NCI-H2171 treated with DMSO at 0.1 percent for 48 hours (cell line): ENCODE data around the gene ATP8A1.

Source experiments
- DNase-seq: peaks from one replicate; lab custom pipeline; 2025; lab: John Stamatoyannopoulos, UW

ATP8A1 gene

DNA sequence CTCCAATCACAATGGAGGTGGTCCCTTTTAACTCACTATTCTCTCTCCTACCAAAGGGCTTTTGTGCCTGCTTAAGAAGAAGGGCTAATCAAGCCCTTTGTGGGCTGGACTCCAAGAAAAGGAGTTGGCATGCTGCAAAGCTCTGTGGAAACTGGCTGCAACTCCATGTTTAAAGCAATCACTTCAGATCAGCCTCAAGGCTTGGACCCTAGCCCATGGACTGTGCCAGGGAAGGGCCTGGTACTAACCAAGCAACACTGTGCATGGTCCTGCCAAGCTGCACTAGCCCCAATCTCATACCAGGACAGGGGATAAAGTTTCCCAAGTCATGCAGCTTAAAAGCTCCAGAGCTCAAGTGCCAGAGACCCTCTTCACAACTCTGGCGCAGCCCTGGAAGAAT, 86.7 kb downstream of the ATP8A1 start:
- no peak for DNase-seq

DNA sequence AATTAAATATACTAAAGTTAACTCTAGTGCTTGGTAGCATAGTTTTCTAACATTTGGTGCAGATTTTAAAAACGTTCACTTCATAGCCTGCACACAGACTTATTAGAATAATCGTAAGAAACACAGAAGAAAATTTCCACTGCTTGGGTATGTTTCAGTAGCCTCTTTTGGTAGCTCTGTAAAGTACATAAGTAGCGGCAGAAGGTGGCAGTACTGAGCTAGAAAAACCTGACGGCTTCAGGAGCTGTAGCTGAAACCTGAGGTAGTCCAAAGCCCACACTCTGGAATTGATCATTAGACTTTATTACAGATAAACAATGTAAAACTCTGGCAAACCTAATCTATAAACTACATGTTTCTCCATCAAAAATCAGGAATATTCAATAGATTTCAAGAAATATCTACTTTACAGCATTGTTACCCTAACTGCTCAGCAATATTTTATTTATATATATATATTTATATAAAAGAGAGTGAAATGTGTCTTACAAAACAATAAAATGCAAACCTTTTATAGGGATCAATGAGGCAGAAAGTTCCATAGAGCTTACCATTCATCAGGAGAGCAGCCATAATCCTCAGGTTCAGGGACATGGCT, 88.2 kb downstream of the ATP8A1 start:
- peak; percentile 46 for DNase-seq

DNA sequence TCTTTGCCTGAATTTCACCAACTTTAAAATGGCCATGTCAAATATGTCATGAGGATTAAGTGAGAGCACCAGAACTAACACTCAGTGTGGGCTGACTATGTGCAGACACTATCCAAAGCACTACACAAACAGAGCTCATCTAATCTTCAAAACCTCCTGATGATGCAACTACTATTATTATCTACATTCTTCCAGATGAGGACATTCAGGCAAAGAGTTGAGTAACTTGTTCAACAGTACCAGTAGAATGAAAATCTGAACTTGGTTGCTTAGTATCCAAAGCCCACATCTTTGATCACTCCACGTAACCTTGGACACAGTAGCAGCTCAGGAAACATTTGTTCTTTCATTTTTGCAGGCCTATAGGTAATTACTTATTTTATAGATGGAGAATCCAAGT, 90.1 kb downstream of the ATP8A1 start:
- DNase-seq, result no peak

DNA sequence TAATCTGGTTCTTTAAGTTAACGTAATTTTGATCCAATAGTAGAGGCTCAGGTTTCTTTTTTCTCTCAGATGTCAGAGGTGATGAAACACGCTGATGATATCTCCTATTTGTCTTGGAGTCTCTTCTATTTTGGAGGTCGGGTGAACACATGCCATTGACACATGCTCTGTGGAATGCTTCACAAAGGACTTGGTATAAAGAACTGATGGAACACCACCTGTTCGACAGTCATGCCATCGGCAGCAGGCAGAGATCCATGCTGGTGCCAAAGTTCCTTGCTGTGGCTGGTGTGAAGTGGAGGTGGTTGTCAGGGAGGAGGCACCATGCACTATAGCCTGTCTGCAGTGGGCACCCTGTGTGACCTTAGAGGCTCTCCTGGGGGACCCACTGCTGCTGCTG, 94.9 kb downstream of the ATP8A1 start:
- DNase-seq, result no peak

DNA sequence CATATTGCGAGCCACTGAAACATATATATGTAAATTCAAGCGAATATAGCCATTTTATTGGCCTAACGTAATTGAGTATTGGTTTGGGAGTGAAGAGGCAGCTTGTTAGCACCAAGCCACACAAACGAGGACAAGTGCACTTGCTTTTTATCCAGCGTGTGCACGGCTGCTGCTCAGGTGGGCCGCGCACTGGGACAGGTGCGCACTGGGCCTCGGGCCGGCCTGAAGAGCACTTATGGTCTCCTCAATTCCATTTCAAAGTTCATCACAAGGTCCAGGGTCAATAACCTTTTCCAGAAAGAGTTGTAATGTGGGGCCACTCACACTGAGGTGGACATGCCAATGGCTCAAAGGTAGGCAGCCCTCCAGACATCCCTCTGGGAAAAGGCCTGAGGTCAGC, 95.9 kb downstream of the ATP8A1 start:
- DNase-seq, result no peak

DNA sequence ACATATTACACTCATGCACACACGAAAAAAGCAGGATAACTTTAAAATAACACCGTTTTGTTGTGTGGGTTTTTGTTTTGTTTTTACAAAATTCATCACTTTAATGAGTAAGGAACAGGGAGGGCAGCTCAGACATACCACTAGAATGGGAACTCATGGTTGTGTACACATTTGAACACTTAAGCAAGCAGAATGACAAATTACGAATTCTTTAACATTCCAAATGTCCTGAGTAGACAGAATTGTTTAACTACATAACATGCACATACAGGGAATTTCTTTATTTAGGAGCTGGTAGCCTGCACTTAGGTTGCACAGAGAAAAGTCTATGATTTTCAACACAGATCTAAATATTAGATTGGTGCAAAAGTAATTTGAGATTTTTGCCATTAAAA, 96.4 kb downstream of the ATP8A1 start:
- no peak for DNase-seq

DNA sequence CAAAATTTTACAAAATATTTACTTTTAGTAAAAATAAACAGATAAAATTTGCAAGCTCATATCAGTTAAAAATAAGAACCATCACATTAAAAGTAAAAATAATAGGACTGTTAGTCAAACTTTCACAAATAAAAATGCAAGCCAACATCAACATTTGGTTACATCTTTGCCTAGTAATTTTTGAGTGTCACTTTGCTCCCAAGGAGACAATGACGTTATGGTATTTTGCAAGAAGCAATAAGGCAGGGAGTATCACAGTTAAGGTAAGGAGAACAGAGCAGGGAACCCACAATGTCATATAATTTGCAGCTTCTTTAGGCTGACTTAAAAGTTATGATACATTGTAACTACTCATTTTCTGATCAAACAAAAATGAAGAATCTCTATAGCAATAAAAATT, 98.7 kb downstream of the ATP8A1 start:
- DNase-seq, result no peak

DNA sequence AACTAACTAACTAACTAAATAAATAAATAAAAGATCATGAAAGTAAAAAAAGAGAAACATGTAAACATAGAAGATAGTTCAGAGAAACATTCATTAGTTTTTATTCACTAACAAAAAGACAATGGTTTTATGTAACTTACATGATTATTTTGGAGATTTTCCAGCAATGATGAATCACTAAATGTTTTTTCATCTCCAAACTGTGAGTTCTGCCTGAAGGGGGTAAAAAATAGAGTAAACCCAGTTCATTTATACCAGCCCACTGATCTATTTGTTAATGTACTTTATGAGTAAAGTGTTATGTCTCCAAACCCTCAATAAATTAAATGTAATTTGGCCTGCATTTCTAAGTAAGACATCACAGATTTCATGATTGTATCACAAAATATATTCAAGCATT, 101.1 kb downstream of the ATP8A1 start:
- DNase-seq, result no peak

DNA sequence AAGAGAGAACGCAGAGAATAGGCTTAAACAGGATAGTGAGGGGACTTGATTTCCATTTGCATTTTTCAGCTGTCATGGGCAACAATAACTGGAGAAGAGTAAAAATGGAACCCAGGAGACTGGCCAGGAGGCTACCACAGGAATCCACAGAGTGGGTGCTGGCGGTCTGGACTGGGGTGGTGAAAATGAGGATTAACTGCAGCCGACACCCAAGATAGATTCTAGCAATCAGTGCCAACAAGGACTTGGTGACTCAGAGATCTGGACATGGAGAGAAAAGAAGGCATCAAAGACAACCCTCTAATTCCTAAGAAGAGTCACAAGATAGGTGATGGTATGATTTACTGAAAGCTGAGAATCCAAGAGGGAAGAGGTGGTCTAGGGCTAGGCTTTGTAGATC, 102.8 kb downstream of the ATP8A1 start:
- DNase-seq, result no peak

DNA sequence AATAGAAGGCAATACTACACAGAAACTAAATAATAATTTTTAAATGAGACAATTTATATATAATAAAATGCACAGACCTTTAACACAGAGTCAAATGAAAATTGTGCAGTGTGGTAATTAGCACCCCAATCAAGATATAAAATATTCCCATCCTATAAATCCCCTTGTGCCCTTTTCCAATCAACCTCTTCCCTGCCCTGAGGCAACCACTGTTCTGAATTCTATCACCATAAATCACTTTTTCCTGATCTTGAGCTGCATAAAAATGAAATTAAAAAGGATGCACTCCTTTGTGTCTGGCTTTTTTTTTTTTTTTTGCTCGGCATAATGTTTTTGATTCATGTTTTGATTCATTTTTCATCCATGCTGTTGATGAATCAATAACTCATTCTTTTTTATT, 107.0 kb downstream of the ATP8A1 start:
- DNase-seq, result no peak

DNA sequence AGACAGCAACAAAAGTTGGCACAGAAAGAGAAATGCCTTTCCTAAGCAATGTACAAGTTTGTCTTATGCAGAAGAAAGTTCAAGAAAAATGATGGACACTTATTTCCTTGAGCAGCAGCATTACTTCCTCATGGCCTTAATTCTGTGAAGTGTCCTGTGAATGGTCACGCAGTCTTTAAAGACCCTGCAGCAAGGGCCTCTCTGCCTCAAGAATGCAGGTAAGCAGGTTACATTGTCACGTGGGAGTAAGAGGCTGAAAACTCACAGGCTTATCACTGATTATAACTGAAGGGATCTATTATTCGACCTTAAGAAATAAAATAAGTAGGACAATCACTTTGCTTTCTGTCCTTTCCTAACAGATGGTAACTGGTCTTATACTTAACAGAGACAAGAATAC, 109.1 kb downstream of the ATP8A1 start:
- no peak for DNase-seq

DNA sequence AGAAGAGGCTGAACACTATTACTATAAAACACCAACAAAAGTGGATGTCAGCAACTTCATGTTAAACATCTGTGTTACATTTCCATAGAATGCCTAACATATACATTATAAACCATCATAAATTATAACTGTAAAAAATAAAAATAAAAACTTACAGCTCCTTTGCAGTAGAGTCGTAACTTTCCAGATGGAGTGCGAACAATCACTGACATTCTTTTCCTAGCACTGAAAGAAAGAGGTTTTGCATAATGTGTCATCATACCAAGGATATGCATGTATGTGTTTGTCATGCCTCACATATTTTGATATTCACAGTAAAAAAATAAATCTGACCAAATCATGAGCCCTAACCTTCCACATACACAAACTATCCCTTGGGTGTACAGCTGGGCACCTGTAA, 113.1 kb downstream of the ATP8A1 start:
- DNase-seq, result no peak

DNA sequence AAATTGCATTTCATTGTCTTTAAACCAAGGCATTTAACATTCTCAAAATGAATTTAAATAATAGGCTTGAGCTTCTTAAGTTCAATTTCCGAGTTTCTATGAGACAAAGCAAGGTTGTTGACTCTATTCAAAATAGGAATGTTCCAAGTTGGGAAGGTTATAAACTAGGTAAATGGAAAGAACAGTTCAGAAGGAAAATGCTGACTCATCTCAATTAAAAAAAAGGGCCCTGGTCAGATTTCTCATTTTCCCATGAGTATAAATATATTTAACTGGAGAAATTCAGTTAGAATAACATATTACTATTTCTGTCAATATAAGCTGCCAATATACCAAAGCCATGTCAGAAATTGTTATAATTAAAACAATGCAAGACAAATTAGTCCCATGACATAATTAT, 113.8 kb downstream of the ATP8A1 start:
- no peak for DNase-seq

DNA sequence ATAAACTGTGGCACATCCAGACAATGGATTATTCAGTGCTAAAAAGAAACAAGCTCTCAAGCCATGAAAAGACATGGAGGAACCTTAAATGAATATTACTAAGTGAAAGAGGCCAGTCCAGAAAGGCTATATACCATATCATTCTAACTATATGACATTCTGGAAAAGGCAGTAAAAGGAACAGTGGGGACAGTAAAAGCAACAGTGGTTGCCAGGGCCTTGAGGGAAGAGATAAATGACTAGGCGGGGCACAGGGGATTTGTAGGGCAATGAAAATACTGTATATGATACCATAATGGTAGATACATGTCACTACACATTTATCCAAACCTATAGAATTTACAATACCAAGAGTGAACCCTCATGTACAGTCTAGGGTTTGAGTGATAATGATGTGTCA, 115.3 kb downstream of the ATP8A1 start:
- DNase-seq, result no peak

DNA sequence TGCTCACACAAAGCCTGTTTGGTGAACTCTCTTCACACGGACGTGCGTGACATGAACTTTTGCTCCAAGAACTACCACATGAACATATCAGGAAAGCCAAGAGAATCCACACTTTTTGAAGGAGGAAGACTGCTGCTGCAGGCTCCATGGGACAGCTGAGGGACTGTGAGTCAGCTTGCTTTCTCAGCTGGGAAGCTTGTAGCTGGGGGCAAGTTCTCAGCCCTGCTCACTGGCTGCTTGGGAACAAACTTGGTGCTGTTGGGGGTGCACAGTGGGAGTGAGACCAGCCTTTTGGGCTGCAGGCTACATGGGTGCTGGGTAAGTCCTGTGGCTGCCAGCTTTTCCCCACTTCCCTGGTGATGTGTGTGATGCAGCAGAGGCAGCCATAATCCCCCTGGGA, 123.9 kb downstream of the ATP8A1 start:
- DNase-seq, result no peak

DNA sequence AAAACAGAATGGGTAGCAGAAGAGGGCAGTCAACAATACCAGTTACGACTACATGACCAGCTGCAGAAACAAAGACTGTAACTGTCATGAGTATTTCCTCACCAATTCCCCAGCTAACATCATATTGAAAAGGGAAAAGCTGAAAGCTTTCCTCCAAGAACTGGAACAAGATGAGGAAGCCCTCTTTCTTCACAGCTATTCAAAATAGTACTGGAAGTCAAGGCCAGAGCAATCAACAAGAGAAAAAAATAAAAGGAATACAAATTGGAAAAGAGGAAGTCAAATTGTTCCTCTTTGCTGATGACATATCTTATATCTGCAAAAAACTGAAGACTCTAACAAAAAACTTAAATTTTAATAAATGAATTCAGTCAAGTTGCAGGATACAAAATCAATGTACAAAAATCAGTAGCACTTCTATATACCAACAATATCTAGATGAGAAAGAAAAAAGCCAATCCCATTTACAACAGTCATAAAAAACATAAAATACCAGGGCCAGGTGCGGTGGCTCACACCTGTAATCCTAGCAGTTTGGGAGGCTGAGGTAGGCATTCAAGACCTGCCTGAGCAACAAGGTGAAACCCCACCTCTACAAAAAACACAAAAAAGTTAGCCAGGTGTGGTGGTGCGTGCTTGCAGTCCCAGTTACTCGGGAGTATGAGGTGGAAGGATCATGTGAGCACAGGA, 125.4 kb downstream of the ATP8A1 start:
- no peak for DNase-seq

DNA sequence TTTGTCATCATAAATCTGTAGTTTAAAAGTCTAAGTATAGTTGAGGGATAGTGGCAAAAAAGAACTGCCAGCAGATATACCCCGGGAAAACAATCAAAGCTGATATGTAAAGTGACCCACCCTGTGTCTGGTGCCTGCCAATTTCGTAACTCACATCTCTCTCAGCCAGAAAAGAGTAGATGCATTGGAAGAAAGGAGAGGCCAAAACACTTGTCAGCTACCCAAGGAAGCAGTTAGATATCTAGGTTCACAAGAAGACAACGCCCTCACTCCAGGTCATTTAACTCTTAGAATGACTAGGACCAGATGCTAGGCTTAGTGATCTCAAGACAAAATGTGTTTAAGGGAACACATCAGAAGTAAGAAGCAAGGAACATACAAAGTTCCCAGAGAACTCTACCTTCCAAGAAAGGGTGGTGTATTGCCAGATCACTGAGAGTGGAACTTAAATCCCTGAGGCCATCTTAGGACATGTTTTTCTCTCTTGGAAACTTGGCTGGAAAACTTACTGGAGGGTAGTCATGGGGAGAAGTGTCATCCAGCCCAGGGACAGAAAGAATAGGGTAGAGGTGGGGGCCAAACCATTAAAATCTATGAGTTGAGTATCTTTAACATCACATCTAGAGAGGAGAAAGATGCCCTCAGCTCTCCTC, 133.7 kb downstream of the ATP8A1 start:
- no peak for DNase-seq

DNA sequence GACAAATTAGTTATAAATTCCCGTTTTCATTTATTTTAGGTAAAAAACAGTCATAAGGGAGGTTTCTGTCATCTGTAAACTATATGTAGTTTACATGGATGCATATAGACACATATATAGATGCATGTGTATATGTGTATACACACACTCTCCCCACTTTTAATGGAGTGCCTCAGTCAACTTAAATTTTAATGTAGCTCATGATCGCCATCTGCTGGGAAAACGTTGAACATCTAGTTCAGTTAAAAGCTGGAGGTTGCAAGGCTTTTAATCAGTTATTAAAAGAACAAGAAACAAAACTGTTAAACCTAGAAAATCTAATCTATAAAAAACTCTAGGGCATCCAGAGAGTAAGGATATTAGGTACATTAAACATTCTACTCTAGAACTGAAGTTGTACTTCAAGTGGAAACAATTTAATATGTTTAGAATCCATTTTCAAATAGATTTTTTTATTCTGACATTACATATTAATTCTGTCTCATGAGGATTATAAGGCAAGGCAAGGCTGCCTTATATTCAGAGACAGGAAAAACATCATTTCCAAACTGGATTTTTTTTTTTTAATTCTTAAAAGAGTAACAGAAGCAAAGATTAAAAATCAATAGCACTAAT, 137.0 kb downstream of the ATP8A1 start:
- DNase-seq, result peak; percentile 16

DNA sequence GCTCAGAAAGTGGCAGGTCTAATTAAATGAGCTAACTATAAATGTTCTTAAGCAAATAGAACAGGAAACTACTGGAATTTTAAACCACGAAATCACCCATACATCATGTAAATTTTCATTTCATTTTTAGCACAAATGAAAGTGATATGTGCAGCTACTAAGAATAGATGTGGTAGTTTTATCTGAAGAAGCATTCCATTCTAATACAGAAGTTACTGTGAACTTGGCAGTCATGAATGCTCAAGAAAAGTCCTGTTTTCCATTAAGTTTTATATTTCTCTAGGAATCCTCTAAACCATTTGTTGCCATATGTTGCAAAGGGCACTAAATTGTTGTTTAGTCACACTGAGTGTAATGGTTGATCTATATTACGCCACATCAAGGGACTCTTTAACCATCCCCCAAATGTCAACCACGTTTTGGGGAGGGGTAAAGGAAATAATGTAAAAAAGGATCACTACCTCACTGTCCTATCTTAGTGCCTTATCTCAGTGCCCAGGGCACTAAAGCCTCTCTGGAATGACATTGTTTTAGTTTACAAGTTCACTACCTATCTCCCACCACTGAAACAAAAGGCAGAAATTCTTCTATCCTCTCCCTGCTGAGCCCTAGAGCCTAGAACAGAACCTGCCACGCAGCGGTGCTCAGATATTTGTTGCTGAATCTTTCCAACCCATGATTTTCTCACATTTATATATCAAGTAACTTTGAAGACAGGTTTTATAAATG, 141.6 kb downstream of the ATP8A1 start:
- no peak for DNase-seq

DNA sequence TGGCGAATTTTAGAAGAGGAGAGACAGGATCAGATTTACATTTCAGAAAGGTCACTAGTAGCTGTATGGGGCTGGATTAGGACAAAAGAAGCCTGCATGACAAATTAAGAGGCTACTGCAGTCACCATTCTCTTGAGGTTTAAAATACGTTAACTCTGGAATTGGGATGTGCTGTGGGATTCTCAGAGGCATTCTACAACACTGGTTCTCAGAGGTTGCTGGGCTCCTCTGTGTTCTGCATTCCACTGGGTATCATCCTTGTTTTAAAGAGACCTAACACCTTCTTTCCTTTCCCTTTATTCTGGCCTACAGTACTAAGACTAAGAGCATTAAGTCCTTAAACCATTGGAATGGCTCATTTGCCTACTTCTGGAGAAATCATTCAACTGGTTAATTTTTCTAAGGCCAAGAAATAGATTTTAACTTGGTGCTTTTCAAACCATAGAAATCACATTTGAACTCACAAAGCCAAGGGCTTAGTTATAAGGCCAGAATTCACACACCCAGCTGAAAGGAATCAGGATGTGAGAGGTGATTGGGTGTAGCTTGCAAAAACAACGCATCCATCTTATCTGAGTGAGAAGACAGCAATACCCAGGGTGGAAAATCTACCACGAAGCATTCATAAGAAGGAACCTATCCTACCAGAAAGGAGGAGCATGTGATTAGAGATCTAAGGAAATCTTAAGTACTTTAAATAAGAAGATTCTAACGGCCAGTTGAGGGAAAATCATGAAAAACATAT, 143.0 kb downstream of the ATP8A1 start:
- DNase-seq, result no peak

DNA sequence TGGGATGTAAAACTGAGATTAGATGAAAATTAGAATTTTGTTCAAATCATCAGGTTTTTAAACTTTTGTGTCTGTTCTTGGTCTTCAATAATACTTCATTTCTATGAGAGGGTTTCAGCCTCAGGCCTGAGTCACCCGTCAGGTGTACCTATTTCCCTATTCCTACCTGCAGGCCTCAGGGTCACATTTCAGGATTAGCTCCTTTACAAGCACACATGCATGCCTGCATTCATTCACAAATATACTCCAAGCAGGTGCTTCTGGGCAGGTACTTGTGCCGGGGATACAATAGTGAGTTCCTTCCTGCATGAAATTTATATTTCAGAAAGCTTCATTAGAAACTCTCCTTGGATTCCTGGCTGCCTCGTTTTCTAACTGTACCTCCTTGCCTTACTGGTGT, 144.7 kb downstream of the ATP8A1 start:
- DNase-seq, result no peak

DNA sequence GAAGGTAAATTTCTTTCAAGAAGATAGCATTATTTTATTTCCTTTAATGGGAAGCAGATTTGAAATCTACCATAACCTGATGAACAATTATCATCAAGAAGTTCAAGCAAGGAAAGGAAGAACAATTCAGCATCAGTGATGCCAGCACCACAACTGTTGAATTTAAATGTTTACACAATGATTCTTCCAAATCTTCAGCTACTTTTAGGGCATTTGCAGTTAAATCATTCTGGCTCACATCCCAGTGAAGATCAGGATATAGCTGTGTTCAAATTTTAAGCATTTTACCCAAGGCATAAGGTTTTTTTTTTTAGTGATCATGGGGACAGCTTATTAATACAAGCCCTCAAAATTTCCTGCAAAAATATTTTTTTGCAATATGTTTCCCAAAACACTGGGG, 146.7 kb downstream of the ATP8A1 start:
- DNase-seq, result no peak
